ENCODE data around the gene ATP11A.

Gene ATP11A

DNA sequence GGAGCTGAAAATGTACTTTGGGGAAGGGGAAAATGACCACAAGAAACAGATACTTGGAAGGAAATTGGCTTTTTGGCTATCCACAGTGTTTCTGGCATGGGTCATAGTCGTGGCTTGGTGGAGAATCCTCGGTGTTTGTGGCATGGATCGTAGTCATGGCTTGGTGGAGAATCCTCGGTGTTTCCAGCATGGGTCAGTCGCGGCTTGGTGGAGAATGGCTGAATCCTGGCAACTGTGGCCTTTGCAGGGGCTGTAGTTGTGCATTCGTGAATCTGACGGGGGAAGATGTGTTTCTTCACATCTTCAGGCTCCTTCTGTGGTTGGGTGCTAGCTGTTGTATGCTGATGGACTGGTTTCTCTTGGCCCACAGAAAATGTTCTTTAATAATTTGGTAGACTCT, 217.4 kb downstream of the ATP11A start:
- TF ChIP-seq, protein P1, sequence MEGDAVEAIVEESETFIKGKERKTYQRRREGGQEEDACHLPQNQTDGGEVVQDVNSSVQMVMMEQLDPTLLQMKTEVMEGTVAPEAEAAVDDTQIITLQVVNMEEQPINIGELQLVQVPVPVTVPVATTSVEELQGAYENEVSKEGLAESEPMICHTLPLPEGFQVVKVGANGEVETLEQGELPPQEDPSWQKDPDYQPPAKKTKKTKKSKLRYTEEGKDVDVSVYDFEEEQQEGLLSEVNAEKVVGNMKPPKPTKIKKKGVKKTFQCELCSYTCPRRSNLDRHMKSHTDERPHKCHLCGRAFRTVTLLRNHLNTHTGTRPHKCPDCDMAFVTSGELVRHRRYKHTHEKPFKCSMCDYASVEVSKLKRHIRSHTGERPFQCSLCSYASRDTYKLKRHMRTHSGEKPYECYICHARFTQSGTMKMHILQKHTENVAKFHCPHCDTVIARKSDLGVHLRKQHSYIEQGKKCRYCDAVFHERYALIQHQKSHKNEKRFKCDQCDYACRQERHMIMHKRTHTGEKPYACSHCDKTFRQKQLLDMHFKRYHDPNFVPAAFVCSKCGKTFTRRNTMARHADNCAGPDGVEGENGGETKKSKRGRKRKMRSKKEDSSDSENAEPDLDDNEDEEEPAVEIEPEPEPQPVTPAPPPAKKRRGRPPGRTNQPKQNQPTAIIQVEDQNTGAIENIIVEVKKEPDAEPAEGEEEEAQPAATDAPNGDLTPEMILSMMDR (conservative IDR thresholded peaks at IDR 0.05; ENCODE audit: low read depth, low read length), result no peak
- no peak overlapping the region for H3K4me3 ChIP-seq (ENCODE audit: low read length)
- no peak for DNase-seq (ENCODE audit: low read depth)

DNA sequence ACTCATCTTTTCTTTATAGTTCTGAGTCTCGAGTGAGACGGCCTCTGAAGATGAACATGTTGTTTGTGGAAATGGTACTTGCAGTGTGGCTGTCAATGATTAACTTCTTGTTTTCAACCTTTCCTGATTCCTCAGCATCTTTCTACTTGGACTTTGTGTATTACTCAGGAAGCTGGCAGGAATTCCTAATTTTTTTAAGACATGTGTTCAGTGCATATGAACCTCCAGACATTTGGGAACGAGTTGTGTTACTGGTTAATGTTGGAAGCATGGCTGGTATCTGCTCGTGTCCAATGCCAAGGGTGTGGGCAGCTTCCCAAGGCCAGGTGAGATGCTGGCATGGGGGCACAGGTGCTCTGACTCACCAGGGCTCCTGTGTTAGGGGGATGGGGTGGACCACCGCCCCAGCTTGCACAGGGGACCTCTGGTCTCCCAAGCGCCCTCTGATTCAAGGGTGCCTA, 218.1 kb downstream of the ATP11A start:
- TF ChIP-seq, protein P1 (conservative IDR thresholded peaks at IDR 0.05; ENCODE audit: low read depth, low read length), result no peak
- no peak overlapping the region for H3K4me3 ChIP-seq (ENCODE audit: low read length)
- DNase-seq (ENCODE audit: low read depth), result no peak

DNA sequence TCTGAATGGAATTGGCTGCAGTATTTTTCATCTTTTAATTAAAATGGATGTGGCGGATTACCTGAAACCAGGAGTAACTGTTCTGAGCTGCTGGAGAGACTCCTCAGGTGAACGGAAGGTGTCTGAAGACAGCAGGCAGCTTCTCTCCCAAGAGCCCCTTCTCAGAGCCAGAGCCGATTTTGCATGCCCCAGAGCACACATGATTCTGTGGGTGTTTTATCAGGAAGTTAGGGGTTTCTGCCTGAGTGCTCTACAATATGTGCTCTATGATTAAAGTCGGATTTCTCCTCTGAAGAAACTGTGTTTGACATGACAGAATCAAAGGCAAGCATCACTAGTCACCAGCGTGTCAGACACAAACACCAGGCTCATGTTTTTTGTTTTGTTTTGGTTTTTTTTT, 218.5 kb downstream of the ATP11A start:
- DNase-seq (ENCODE audit: low read depth), result no peak
- TF ChIP-seq, protein P1 (conservative IDR thresholded peaks at IDR 0.05; ENCODE audit: low read depth, low read length), result no peak
- H3K4me3 ChIP-seq (ENCODE audit: low read length), result no peak overlapping the region

DNA sequence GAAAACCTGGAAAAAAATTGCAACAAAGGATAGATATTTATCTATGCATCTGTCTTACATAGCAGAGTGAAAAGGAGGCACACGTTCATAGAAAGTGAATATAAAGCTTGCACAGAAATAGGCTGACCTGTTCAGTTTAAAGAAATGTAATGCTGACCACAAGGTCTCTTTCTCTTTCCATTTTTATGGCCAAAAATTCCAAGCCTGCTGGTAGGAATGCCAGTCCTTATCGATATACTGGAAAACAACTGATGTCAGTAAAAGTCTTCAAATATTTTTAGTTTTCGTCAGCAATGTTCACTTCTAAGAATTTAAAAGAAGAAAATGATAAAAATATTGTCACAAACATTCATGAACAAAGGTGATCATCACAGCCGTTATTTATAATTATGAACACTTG, 220.2 kb downstream of the ATP11A start:
- TF ChIP-seq, protein P1 (conservative IDR thresholded peaks at IDR 0.05; ENCODE audit: low read depth, low read length), result no peak
- DNase-seq (ENCODE audit: low read depth), result no peak
- H3K4me3 ChIP-seq (ENCODE audit: low read length), result no peak overlapping the region

DNA sequence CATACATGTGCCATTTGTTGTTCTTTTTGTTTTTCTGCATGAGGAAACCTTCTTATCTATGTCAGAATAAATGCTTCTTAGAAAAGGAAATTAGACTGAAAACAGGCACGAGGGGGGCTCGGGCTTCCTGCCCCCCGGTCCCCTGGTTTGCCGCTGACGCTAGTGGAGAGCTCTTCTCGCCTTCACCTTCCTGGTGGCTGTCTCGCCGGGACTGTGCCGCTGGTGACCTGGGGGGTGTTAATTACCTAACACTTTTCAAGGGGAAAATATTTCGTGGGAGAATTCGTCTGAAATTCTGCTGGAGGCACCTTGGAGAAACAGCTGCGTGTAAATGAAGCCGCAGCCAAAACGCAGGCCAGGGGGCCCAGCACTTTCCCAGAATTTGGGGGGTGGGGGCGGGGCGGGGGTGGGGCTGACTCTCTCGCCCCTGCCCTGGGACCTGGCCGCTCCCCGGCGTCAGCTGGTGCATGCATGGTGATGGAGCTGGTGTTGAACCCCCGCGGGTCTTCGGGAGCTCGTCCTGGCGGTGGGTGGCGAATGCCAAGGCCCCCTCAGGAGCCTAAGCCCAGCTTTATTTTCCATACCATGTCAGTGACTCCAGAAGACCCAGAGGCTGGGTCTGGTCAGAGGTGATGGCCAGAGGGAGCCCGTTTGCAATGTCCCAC, 220.9 kb downstream of the ATP11A start:
- no peak for DNase-seq (ENCODE audit: low read depth)
- no peak overlapping the region for H3K4me3 ChIP-seq (ENCODE audit: low read length)
- TF ChIP-seq, protein P1 (conservative IDR thresholded peaks at IDR 0.05; ENCODE audit: low read depth, low read length), result no peak

DNA sequence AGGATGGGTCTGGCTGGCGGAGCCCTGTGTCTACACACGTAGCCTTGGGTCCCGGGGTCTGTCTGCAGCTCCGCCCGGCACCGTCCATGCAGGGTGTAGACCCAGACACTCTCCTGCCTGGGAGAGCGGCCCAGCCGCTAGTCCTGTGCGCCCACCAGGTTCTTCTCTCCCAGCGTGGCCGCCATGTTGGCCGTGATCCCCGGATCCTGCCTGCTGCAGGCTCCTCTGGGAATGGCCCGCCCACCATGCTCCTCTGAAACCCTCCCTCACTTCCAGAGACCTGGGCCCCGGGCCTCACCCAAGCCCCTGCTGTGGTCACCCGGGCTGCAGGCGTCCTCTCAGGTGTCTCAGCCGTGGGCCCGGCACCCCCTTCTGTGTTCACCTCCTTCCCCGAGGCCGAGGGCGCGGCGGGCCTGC, 221.5 kb downstream of the ATP11A start:
- DNase-seq (ENCODE audit: low read depth), result no peak
- H3K4me3 ChIP-seq (ENCODE audit: low read length), result no peak overlapping the region
- TF ChIP-seq, protein P1 (conservative IDR thresholded peaks at IDR 0.05; ENCODE audit: low read depth, low read length), result no peak

DNA sequence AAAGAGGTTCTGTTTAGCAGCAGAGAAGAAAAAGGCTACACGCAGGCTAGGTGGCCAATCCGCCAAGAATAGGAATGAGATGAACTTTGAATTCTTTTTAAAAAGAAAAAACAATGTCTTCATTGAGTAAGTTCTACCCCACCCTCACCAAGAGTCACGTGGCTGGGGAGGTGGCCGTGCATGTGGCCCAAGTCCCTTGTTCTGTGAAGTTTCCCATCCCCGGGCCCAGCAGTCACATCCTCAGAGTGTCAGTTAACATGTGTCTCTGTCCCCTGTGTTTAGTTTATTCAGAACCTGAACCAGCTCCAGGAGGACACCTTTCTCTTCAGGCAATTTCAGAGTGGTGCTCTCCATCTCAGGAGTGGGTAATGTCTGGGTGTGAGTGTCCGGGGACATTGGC, 222.0 kb downstream of the ATP11A start:
- DNase-seq (ENCODE audit: low read depth), result no peak
- no peak overlapping the region for H3K4me3 ChIP-seq (ENCODE audit: low read length)
- TF ChIP-seq, protein P1 (conservative IDR thresholded peaks at IDR 0.05; ENCODE audit: low read depth, low read length), result no peak

Data from retinal pigment epithelial cell (primary cell).